Stimulated activated CD8-positive, alpha-beta memory T cell treated with anti-CD3 and anti-CD28 coated beads, Interleukin-7, amount 100 ng/mL, for 48 hours (primary cell): ENCODE measurements around the gene PARD3.

Experiments used
- DNase-seq, 2 donors: peaks; one replicate each; pipeline ENCODE4 v3.0.0-alpha.2; 2020; ENCODE audit warnings: low read depth in 1 of 2; ENCODE audit errors: extremely low read depth in 1 of 2

Gene PARD3

GRCh38 chr10:34825414-34825813, 10.3 kb upstream of the PARD3 start:
- DNase-seq: no peak

DNA sequence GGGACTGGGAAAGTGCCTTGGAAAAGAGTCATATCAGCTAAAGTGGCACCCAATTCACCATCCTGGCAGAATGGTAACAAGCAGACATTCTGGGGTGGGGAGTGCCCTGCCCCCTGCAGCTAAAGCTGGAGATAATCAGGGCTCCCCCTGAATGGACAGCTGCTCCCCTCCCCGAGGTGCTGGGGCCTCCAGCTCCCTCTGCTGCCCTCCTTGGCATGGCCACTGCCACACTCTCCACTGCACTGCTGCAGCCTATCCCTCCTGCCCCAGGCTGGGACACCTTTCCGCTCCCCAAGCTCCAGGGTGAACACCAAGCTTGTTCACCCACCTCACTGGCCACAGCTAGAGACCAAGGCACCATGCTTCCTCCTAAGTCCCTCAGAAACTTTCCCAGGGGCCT, 9.8 kb upstream of the PARD3 start:
- DNase-seq: no peak

DNA sequence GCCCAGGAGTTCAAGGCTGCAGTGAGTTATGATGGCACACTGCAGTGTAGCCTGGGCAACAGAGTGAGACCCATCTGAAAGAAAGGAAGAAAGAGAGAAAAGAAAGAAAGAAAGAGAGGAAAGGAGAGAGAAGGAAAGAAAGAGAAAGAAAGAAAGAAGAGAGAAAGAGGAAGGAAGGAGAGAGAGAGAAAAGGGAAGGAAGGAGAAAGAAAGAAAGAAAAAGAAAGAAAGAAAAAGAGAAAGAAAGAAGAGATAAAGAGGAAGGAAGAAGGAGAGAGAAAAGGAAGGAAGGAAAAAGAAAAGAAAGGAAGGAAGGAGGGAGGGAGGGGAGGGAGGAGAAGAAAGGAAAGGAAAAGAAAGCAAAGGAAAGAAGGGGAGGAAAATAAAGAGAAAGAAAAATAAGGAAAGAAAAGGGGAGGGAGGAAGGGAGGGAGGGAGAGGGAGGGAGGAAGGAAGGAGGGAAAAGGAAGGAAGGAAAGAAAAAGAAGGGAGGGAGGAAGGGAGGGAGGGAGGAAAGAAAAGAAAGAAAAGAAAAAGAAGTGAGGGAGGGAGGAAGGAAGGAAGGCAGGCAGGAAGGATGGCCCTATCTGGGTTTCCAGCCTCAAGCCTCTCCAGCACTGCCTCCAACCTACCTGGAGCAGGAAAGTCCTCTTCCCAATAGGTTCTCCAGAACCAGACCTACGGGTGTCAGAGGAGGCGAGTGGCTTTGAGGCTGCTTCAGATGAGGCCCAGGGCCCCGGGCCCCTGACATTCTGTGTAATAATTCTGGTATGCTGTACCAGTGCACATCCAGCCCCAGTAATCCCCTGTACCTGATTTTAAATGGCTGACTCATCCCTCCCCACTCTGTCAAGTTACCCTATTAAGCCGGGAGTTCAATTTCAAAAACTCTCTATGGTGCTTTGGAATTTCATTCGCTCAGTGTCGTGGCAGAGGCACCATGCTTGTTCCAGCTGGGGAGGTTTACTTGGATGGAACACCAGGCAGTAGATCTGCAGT, 6.8 kb upstream of the PARD3 start:
- no peak for DNase-seq

DNA sequence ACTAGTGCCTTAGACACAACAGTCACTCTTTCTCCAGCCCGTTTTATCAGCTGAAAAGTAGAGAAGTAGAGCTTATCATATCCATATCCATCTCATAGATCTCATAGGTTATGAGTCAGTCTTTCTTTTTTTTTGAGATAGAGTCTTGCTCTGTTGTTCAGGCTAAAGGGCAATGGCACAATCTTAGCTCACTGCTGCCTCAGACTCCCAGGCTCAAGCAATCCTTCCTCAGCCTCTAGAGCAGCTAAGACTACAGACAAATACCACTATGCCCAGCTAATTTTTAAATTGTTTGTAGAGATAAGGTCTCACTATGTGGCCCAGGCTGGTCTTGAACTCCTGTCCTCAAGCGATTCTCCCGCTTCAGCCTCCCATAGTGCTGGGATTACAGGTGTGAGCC, 2.5 kb upstream of the PARD3 start:
- no peak for DNase-seq

- no peak for DNase-seq
These were observed 2.0 kb upstream of the PARD3 start for GRCh38 chr10:34817054-34817453.

DNA sequence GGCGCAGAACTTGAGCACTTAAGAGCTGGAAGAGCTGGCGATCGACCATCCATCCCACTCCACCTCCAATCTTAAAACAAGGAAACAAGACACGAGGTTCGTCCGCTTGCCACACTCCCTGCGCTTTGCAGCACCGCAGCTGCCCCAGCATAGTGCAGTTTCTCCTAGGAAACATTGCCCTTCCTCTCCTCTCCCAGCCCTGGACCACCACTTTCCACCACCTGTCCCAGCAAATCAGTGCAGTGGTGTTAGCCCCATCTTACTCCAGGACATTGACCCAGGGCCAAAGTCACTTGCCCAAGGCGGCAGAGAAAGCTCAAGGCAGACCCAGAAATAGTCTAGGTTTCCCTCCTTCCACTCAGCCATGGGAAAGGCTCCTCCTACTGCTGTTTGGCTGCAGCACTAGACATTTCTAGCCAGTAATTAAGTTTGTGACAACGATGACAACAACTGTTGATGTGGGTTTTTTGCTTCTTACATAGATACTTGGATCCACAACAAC, 1.5 kb upstream of the PARD3 start:
- no peak for DNase-seq

- no peak for DNase-seq
These were observed 995 bp upstream of the PARD3 start for GRCh38 chr10:34816085-34816496.

DNA sequence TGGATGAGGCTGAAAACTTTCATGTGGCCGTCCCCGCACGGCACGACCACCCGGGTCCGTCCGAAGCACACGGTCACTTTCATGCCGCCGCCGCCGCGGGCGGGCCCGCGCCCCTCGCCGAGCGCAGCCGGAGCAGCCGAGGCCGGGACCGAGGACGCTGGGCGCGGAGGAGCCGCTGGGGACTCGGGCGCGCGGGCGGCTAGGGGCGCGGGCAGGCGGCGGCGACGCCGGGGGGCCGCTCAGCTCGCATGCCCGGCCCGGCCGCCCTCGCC, 247 bp downstream of the PARD3 start:
- DNase-seq: no peak

GRCh38 chr10:34814223-34814912, 728 bp downstream of the PARD3 start:
- DNase-seq: no peak

DNA sequence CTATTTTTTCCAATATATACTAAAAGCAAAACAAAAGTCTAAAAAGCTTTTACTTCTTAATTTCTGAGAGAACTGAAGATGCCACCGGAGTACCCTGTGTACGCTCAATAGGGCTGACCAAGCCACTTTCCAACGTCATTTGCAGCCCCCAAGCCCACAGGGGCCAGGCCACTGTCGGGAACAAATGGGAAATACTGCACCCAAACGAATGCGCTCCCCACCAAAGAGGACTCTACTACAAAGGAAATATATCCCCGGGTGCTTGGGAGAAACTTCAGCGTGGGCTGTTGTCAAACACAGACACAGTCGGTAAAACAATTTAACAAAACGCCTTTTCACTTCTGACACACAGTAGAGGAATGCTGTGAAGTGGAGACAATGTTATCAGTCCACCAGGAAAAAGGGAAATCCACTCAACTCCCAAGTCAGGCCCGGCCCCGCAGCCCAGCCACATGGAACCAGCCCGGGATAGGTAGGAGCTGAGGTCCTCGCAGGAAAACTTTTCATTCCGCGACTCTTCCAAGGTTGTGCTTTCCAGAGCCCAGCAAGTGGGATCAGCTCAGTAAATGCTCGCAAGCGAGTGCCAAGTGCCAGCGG, 1.4 kb downstream of the PARD3 start:
- DNase-seq: no peak

DNA sequence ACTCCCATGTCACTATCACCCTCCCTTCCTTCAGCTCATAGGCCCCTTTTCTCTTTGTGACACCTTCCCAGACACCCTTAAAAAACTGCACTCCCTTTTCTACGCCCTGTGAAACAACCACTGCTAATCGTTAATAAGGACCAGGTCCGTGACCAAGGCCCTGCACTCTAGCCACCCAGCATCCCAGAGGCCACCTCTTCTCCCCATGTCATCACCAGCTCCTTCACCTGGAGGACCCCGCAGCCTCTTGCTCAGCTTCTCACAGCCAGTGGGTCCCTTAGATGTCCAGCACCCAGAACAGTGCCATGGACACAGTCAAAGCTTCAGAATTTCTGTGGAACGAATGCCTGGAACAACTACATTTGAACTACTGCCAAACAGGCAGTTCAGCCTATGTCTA, 2.3 kb downstream of the PARD3 start:
- DNase-seq: no peak

GRCh38 chr10:34811968-34812514, 3.1 kb downstream of the PARD3 start:
- no peak for DNase-seq

- no peak for DNase-seq
These were observed 3.7 kb downstream of the PARD3 start for GRCh38 chr10:34811126-34811967.

DNA sequence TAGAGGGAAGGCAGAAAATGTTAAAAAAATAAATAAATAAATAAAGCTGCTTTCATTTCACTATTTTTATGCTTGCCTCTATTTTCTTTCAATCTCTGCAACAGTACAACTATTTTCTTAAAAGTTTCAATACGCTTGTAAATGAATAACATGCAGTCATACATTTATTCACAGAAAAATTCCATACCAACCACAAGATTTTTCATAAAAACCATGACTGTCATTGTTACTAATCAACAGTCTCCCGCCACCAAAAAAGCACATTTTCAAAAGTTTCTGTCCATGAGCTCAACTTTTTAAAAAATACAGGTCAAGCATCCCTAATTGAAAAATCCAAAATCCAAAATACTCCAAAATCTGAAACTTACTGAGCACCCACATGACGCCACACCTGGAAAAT, 5.3 kb downstream of the PARD3 start:
- DNase-seq: no peak

DNA sequence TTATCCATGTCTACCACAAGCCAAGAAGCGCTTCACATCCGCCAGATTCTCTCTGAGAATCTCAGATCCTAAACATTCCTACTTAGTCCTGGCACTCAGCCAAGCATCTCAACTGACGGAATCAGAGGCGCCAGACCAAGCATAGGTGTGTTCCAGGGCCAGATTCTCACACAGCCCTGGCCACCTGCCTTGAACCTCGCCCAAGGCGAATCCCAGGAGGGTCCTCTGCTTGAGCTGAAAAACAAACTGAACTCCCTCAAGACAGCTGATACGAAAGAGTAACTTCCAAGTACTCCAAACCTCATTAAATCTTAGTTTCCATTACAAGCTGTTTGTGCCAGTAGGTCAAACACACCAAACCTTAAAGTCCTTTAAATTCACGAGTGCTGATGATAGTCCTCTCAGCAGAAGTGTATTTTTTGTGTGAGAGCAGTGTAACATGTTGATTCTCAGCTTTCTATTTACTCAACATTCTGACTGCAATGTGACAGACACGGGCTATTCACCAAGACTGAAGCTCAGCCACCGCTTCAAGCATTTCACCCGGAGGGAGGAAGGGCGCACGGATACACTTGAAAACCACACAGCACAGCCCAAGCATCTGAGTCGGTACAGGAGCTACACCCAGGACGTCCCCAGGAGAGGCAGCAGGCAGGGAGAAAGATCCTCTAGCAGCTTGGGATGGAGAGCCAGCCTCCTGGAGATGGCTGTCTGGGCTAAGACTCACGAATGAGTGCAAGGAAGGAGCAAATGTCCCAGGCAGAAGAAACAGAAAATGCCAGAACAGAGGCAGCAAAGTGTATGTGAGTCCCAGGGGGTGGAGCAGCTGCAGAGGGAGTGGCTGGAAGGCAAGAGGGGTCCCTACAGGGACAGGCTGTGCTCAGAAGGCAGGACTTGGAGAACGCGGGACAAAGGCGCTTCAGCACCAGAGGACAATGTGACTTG, 6.0 kb downstream of the PARD3 start:
- DNase-seq: no peak

DNA sequence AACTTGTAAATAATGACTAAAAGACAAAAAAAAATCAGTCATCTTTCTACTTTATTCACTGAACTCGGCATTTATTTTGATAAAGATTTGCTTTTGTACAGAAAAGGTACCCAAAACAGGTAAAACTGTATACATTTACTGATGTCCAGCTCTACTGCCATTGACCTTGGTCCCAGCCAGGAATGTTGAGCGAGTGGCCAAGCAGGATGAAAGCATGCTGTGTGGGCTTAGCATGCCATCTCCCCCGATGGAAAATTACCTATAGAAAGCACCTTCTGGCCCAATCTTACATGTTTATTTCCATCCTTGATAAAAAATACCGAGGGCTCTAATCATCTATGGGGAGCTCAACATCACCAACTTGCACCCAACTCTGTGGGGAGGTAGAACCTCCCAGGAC, 6.8 kb downstream of the PARD3 start:
- no peak for DNase-seq

DNA sequence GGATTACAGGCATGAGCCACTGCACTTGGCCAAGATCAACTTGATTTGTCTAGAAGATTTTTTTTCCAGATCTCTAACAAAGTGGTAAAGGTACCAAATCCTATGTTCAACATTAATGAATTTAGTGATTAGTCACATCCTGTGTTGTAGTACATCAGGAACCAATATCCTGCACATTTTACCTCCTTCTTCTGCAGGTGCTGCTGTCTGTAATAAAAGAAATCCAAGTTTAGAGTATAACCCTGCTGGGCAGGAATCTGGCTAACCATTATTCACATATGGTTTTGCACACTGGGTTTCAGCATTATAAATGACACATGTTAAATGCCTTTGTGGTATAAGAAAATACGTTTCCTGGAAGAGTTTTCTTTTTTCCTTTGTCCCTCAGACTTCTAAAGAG, 10.8 kb downstream of the PARD3 start:
- DNase-seq: no peak

DNA sequence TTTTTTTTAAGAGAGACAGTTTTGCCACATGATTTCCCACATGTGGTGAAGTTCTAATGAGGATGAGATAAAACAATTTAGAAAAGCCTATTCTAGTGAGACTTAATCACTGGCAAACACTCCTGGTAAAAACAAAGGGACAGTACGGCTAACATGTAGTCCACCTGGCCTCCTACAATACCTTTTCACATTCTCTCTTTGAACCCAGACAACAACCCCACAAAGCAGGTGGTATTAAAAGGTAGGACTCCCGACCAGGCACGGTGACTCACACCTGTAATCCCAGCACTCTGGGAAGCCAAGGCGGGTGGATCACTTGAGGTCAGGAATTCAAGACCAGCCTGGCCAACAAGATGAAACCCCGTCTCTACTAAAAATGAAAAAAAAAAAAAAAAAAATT, 12.4 kb downstream of the PARD3 start:
- no peak for DNase-seq

DNA sequence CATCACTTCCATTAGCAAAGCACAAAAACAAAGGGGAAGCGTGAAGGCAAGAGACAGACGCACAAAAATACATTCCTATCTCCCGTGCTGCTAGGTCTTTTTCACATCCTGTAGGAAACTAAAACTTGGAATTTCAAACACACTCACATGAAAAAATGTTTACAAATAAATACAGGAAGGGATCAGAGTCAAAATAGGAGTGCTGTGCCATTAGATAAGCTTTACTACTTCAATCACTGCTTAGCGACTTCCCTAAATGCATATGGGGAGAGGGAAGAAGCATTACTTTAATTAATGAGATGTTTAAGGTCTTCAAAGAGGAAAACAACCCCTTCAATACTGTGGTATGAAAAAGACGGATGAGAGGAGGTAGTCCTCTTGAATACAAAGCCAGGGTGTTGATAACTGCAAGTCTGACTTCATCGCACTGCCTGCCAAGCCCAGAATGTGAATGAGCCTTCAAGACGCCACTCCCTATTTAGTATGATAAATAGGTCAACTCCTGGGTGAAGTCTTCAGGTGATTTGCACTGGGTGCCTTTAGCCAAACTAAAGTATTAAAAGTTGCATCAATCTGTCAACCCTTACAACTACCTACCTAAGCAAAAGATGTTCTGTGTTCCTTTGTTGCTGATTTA, 13.9 kb downstream of the PARD3 start:
- no peak for DNase-seq
